Retina (tissue), 1 donor: Measurements from ENCODE around the gene MPPED1.

Experiments used
- DNase-seq: peaks from one replicate; pipeline ENCODE4 v3.0.0-alpha.2; 2016

Gene MPPED1

GRCh38 chr22:43529934-43530333 lies 118.1 kb downstream of the MPPED1 start:
- no peak for DNase-seq

- DNase-seq, result no peak
These were observed 118.8 kb downstream of the MPPED1 start for GRCh38 chr22:43530349-43531201.

GRCh38 chr22:43531651-43532050 lies 119.8 kb downstream of the MPPED1 start:
- no peak for DNase-seq

- no peak for DNase-seq
These were observed 120.7 kb downstream of the MPPED1 start for GRCh38 chr22:43532301-43533155.

- DNase-seq, result no peak
These were observed 121.3 kb downstream of the MPPED1 start for GRCh38 chr22:43533156-43533530.

GRCh38 chr22:43533656-43534428 lies 122.0 kb downstream of the MPPED1 start:
- DNase-seq, result no peak

- no peak for DNase-seq
These were observed 123.1 kb downstream of the MPPED1 start for GRCh38 chr22:43534916-43535315.

GRCh38 chr22:43535336-43535735 lies 123.5 kb downstream of the MPPED1 start:
- DNase-seq, result no peak

- no peak for DNase-seq
These were observed 123.9 kb downstream of the MPPED1 start for GRCh38 chr22:43535741-43536140.

GRCh38 chr22:43537019-43537585 lies 125.3 kb downstream of the MPPED1 start:
- DNase-seq, result no peak

- DNase-seq, result no peak
These were observed 128.0 kb downstream of the MPPED1 start for GRCh38 chr22:43539572-43540528.

GRCh38 chr22:43540529-43540923 lies 128.7 kb downstream of the MPPED1 start:
- no peak for DNase-seq

- no peak for DNase-seq
These were observed 129.2 kb downstream of the MPPED1 start for GRCh38 chr22:43541022-43541421.

- DNase-seq, result no peak
These were observed 129.9 kb downstream of the MPPED1 start for GRCh38 chr22:43541462-43542407.

GRCh38 chr22:43542681-43543521 lies 131.1 kb downstream of the MPPED1 start:
- no peak for DNase-seq

- no peak for DNase-seq
These were observed 131.9 kb downstream of the MPPED1 start for GRCh38 chr22:43543522-43544288.

- DNase-seq, result no peak
These were observed 132.5 kb downstream of the MPPED1 start for GRCh38 chr22:43544289-43544673.

- no peak for DNase-seq
These were observed 134.4 kb downstream of the MPPED1 start for GRCh38 chr22:43546186-43546585.
